WI38 (cell line): Measurements from ENCODE around the gene LRRN4.
"Not testable (repeated sequence)": the region's sequence is repeated elsewhere in the genome, so short reads cannot be mapped to it uniquely, and the experiment has no call there.

Experiments used
- H3K4me3 ChIP-seq: 2 replicates; pipeline ENCODE4 v1.5.1; 2011; ENCODE audit warnings: low read depth, mild to moderate bottlenecking, control low read depth, low read length
- TF ChIP-seq, protein P1 (sequence below): IDR thresholded peaks from 2 replicates; pipeline ENCODE4 v1.5.1; 2012; ENCODE audit warnings: low read depth, mild to moderate bottlenecking, control low read depth, low read length

LRRN4 gene

DNA sequence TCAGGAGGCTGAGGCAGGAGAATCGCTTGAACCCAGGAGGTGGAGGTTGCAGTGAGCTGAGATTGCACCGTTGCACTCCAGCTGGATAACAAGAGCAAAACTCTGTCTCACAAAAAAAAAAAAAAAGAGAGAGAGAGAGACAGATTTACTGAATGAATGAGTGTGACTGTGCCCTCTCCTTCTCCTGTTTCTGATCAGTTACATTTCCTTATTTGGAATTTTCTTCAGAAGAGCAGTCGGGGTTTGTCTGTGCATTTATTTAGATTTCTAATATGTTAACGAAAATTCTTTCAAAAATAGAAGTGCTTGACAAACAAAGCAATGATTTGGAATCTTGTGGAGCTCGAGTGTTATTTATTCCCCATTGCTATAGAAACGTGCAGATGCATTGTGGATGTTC is 6.4 kb upstream of the LRRN4 start:
- TF ChIP-seq, protein P1, sequence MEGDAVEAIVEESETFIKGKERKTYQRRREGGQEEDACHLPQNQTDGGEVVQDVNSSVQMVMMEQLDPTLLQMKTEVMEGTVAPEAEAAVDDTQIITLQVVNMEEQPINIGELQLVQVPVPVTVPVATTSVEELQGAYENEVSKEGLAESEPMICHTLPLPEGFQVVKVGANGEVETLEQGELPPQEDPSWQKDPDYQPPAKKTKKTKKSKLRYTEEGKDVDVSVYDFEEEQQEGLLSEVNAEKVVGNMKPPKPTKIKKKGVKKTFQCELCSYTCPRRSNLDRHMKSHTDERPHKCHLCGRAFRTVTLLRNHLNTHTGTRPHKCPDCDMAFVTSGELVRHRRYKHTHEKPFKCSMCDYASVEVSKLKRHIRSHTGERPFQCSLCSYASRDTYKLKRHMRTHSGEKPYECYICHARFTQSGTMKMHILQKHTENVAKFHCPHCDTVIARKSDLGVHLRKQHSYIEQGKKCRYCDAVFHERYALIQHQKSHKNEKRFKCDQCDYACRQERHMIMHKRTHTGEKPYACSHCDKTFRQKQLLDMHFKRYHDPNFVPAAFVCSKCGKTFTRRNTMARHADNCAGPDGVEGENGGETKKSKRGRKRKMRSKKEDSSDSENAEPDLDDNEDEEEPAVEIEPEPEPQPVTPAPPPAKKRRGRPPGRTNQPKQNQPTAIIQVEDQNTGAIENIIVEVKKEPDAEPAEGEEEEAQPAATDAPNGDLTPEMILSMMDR = no peak
- no peak overlapping the region for H3K4me3 ChIP-seq

DNA sequence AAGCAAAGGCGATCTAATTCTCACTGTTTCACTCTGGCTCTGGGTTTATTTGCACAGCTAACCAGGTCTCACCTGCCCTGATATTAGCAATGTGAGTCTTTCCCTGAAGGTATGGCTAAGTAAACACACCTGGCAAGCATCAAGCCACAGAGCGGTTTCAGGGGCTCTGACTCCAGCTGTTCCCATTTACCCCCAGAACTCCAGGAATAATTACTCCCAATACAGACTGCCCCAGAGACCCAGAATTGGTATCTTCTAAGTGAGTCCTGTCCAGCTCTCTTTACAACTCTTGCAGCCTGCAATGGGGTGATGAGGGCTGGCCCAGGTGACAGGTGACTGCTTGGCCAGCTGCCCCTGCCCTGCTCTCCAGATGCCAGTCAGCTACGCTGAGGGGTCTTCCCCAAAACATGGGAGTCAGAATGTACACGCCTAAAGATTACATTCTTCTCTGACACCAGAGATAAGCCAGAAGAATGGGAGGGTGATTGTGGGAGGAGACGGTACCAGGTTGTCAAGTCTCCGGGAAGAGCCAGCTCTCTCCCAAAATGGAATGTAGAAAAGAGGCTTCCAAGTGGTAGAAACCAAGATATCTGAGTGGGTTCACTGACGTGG is 4.9 kb upstream of the LRRN4 start:
- TF ChIP-seq, protein P1 = no peak
- no peak overlapping the region for H3K4me3 ChIP-seq

DNA sequence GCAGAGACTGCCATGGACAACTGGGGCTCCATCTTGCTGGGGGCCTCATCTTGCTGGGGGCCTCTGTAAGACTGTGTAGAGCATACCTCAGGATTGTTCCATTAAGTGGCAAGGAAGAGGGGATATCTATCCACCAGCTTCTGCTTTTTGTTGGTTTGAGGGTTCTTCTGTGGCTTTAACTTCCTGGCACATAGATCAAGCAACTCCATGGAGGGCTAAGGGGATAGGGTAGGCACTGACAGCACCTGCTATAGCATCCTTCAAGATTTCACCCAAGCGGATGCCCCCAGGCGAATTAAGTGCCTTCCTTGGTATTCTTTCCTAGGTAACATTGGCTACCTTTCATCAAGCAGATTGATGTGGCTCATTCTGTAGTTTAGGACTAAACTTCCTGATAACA is 3.8 kb upstream of the LRRN4 start:
- TF ChIP-seq, protein P1 = no peak
- H3K4me3 ChIP-seq = no peak overlapping the region

DNA sequence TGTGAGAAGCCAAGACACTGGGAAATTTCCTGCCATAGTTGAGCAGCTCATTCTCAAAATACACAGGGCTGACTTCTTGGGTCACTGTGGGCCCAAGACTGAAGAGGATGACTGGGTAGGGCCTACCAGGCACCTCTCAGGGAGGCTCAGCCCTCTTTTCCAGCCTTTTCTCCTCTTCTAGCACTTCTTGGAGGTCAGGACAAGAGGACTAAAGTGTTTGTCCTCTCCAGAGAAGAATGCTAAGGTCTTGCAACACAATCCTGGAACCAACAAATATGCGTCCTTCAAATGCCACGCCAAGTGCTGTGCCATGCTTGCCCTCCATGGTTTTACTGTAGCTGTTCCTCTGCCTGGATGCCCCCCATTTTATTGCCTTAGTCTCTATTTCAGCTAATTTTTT is 3.3 kb upstream of the LRRN4 start:
- TF ChIP-seq, protein P1 = no peak
- H3K4me3 ChIP-seq = no peak overlapping the region

DNA sequence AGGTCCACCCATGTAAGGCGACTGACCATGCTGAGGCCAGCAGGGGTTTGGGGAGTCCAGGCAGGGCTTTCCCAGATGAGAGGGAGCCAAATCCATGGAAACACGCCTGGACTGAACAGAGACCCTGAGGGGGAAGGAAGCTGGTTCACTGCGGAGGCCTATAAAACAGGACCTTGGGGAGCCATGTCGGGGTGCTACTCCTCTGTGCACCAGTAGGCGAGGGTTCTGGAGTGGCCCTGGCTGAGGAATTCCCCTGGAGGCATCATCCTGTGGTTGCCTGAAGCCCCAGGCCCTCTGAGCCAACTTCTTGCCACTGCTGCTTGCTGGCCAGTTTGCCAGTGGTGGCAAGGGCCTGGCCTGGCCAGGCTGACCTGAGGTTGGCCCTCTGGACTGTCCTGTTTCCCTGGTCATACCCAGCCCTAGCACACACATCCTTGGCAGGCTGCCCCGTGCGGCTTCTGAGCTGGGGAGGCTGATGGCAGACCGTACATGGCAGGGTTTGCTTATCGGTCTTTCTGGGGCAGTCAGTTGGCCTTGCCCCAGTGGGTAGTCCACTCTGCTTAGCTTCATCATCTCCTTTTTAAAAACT is 2.2 kb upstream of the LRRN4 start:
- TF ChIP-seq, protein P1 = no peak

DNA sequence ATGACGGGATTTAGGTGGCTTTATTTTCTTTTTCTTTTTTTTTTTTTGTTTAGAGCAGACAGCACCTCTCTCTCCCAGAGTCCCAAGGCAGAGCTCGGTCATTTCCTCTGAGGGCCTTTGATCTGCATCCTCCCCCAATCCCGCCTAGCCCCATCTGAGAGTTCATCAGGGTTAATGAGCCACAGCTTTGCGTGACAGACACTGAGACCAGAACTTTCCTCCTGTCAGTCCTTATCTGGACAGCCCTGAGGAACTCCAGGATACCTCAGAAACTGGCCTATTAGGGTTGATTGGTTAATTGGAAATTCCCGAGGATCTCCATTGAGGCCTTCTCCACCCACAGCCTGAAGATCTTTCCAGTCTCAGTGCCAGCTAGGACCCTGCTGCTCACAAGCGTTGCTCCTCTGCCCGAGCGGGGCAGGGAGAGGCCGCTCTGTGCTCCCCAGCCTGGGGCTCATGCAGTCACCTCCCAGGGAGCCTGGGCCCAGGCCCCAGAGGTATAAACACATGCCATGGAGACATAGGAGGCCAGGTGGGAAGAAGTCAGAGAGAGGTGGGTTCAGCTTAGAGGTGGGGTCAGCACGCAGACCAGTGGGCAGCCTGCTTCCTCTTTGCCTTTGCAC is 1.4 kb upstream of the LRRN4 start:
- H3K4me3 ChIP-seq = no peak overlapping the region
- TF ChIP-seq, protein P1 = no peak

More for the DNA sequence above, 2.2 kb upstream of the LRRN4 start:
- no peak overlapping the region for H3K4me3 ChIP-seq

DNA sequence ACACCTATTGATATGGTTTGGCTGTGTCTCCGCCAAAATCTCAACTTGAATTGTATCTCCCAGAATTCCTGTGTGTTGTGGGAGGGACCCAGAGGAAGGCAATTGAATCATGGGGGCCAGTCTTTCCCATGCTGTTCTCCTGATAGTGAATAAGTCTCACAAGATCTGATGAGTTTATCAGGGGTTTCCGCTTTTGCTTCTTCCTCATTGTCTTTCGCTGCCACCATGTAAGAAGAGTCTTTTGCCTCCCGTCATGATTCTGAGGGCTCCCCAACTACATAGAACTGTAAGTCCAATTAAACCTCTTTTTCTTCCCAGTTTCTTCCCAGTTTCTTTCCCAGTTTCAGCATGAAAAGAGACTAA is 810 bp upstream of the LRRN4 start:
- H3K4me3 ChIP-seq = not testable (repeated sequence)
